NCI-H1694 (cell line): ENCODE results near the gene NTNG2.

Experiments
- DNase-seq: peaks from one replicate; lab custom pipeline; 2025; lab: John Stamatoyannopoulos, UW

Gene NTNG2

GRCh38 chr9:132236662-132237311 is 74.9 kb downstream of the NTNG2 start:
- DNase-seq = no peak

- no peak for DNase-seq
Observed at GRCh38 chr9:132237481-132237880, 75.6 kb downstream of the NTNG2 start.

DNA sequence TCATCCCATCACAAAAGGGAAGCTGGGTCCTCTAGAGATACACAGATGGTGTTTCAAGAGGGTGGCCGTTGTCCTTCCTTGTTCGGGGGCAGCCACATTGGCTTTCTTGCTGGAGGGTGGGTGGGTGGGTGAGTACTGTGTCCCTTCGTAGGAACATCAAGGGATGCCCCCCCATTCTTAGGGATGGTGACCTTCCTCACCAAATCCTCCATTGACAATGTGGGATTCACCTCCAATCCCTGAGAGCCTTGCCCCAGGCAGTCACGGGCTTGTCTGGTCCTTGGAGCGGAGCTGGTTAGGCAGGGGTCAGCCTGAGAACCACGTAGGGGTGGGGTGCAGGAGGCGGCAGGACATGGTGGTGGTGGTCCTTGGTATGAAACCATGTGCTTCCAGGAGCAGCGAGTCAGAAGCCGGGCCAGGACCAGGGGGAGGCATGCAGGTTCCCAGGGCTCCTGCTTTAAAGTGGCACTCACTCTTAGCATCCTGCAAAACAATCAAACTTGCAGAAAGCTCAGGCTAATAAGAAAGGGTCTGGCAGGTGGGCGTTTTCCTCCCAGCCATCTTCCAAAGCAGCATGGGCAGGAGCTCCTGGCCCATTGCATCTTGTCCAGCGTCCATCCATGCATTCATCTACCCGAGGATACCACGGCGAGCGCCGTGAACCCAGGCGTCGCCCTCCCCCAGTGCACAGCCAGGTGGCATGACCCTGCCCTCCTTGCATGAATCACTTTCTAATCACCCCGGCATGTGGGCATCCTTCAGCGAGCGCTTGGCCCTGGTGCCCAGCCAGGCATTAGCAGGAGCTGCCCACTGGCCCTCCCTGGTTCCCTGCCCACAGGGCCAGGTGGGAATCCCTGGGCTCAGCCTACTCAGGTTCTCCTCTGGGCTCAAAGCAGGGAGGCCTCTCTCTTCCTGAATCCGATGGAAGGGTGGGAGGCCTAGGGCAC is 76.4 kb downstream of the NTNG2 start:
- DNase-seq = no peak

DNA sequence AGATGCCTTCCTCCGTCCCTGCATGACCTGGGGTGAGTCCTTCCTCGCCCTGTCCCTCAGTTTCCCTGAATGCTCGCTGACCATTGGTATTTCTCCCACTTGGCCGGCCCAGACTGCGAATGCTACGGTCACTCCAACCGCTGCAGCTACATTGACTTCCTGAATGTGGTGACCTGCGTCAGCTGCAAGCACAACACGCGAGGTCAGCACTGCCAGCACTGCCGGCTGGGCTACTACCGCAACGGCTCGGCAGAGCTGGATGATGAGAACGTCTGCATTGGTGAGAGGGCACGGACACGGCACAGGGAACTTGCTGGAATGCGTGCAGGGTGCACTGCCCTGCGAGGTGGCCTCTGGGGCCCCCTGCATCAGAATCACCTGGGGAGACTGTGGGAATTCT is 77.1 kb downstream of the NTNG2 start:
- DNase-seq = no peak

- DNase-seq = no peak
Observed at GRCh38 chr9:132239518-132239917, 77.7 kb downstream of the NTNG2 start.

GRCh38 chr9:132239999-132240840 is 78.4 kb downstream of the NTNG2 start:
- no peak for DNase-seq

DNA sequence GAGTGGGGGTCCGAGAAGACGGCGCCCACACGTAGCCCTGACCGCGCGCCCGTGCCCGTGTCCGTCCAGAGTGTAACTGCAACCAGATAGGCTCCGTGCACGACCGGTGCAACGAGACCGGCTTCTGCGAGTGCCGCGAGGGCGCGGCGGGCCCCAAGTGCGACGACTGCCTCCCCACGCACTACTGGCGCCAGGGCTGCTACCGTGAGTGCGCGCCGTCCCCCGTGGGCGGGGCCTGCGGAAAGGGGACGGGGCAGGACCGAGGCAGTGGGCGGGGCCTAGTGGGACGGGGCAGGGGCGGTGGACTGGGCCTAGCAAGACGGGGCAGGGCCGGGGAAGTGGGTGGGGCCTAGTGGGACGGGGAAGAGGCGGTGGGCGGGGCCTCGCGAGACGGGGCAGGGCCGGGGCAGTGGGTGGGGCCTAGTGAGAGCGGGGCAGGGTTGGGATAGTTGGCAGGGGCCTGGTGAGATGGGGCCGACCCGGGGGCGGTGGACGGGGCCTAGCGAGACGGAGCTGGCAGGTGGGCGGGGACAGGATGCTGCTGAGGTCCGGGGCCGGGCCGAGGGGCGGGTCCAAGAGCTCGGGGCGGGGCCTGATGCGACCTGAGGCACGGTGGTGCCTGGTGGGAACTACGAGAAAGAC is 79.1 kb downstream of the NTNG2 start:
- DNase-seq = peak; percentile 50

DNA sequence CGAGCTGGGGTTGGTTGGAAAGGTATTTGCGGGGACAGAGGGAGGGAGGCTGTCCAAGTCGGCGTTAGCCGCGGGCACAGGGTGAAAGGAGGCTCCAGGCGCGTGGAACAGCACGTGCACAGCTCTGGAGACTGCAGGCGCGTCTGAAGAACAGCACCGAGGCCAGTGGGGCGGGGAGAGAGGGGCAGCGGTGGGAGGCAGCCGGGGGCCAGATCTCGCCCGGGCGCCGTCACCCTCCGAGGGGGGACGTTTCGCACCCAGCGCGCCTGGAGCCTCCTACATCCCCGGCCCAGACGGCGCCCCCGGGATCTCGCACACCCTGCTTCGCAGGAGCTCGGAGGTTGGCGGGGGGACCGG is 79.6 kb downstream of the NTNG2 start:
- no peak for DNase-seq

GRCh38 chr9:132241840-132242620 is 80.2 kb downstream of the NTNG2 start:
- DNase-seq = no peak

DNA sequence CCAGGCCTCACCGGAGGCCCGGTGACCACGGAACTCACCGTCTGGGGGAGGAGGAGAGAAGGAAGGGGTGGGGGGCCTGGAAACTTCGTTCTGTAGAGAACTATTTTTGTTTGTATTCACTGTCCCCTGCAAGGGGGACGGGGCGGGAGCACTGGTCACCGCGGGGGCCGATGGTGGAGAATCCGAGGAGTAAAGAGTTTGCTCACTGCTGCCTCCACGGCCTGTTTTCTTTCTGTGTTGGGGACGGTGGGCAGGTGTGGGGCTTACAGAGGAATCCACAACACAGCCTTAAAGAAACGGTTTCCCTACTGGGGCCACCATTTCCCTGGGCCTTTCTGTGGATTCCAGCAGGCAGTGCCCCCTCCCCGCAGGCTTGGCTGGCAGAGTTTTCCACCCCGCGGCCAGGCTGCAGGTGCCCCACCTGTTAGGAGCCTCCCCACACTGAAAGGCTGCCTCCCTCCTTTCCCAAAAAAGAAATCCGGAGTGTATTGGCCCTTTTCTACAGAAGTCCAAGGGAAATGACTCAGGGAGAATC is 80.8 kb downstream of the NTNG2 start:
- no peak for DNase-seq

GRCh38 chr9:132243156-132244074 is 81.6 kb downstream of the NTNG2 start:
- DNase-seq = no peak

DNA sequence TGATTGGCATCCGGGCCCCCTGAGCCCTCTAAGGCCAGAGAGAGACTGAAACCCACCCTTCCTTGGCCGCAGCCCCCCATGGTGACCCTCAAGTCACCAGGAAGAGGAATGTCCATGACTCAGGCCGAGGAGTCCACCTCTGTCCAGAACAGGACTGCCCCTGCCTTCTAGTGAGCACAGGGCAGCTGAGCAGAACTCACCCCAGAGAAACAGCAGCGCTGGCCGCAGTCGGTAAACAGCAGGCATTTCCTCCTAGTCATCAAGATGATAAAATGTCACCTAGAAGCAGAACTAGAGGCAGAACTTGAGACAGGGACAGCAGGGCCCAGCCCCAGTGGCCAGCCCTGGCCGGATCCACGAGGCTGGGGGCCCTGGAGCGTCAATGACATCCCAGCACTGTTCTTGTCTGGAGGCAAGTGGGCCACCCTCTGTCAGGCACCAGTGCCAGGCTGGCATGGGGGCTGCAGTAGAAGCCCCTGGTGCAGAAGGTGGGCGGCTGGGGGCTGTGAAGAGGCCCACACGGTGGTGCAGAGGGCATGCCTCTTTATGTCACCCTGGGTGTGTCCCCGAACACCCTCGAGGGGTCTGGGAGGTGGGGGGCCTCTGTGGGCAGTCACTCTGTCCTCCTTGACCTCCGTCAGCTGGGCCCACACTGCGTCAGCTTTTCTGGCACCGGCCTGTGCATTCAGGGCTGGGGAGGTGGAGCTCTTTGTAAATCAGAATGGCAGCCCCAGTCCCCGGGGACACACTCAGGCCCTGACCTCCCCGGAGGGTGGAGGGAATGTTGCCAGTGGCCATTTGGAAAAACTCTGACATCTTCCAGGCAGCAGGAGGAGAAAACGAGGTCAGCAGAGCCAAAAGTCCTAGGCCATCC is 83.0 kb downstream of the NTNG2 start:
- DNase-seq = no peak

DNA sequence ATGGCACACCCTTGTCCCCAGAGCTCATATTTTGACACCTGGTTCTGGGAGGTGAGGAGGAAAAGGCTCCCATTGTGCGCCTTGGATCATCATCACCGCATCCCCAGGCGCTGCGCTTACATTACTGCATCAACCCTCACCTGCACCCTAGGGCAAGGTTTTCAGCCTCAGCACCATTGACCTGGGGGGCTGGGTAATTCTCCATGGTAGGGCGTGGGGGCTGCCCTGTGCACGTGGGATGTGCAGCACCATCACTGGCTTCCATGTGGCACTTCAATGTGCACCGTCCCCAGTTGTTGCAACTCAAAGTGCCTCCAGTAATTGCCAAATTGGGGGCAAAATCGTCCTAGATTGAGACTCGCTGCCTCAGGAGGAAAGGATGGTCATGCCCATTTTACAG is 83.6 kb downstream of the NTNG2 start:
- DNase-seq = no peak

GRCh38 chr9:132247942-132248341 is 86.1 kb downstream of the NTNG2 start:
- DNase-seq = no peak

DNA sequence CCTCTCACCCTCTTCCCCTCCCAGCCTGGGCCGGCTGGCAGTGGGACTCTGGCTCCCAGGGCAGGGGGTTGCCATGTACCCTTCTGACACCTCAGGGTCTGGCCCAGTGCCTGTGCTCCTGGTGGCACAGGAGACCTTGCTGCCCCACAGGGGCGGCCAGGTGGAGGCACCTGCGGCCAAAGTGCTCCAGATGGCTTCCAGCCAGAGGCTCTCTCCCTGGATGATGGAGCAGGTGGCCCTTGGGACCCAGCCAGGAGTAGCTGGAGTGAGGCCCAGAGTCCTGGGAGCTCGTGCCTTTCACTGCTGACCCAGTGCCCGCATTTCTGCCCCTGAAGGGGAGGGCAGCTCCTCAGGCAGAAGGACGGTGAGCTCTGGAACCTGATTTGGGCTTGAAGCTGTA is 87.3 kb downstream of the NTNG2 start:
- DNase-seq = no peak

GRCh38 chr9:132249690-132250089 is 87.8 kb downstream of the NTNG2 start:
- no peak for DNase-seq

GRCh38 chr9:132250324-132251262 is 88.7 kb downstream of the NTNG2 start:
- DNase-seq = no peak

DNA sequence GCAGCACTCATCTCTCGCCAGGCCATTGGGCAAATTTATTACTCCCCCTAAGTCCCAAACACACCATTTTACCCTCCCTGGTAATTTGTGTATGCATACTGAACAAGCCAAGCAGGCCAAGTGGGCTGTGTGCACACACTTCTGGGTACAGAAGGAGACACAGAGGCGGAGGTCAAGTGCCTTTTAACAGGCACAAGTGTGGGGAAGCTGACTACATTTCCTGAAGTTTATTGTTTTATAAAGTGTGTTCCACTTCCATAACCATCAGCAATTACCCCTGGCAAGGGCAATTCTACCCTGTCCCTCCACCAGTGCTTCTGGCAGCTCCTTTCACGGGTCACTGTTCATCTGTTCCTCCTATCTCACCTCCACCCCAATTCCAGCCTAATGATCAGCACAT is 99.0 kb downstream of the NTNG2 start:
- no peak for DNase-seq
